HG03571 (cell line): Measurements from ENCODE around the gene PVALB.
"Not testable (repeated sequence)": the region's sequence is repeated elsewhere in the genome, so short reads cannot be mapped to it uniquely, and the experiment has no call there.

Source experiments
- ATAC-seq: cut with Tn5 transposase; IDR thresholded peaks from one replicate; pipeline ENCODE4 v1.9.1; 2021; ENCODE audit not compliant: unreplicated experiment

Gene PVALB

DNA sequence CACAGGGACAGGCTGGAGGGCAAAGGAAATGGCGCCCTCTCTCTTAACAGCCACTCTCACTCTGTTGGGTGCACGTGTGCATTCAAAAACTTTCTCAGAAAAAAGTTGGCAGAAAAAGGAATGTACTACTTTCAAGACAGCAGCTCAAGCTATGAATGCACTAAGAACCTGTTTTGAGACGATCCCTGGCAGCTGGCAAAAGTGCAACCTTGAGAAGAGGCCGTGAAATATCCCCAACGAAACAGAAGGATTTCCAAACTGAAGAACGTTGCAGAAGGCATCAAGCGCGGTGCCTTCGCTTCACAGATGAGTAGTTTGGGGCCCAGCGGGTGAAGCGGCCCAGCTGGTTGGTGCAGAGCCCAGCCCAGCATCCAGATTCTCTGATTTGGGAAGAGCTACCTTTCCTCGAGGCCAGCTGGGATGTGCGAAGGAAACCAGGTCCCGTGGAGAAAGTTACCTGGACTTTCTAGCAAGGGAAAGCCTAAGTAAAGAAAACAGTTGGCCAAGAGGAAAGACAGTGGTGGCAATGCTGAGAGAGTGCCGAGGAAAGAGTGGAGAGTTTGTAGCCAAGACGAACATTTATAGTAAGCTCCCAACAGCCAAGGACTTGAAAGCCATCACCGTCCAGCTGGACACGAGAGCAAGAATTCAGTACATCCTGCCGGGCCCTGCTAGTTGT lies 57.2 kb downstream of the PVALB start:
- no peak for ATAC-seq

DNA sequence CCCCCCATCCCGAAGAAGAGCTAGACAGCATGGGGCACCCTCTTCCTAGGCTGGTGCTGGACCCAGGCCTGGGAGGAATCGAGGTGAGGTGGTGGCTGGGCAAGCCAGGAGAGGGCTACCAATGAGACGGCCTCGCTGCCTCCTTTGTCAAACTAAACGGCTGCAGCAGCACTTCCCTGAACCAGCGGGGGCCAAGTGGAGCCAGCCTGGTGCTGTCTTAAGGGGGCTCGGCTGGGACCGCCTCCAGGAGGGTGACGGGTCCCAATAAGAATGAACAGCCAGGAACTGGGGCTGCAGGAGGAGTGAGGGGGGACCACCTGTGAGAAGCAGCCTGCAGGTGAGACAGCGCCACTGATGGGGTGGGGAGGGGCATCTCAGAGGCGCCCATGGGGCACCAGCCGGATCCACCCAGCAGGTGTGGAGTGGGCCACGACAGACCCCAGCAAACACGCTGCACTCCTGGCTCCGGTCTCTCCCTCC lies 58.0 kb downstream of the PVALB start:
- ATAC-seq: no peak

DNA sequence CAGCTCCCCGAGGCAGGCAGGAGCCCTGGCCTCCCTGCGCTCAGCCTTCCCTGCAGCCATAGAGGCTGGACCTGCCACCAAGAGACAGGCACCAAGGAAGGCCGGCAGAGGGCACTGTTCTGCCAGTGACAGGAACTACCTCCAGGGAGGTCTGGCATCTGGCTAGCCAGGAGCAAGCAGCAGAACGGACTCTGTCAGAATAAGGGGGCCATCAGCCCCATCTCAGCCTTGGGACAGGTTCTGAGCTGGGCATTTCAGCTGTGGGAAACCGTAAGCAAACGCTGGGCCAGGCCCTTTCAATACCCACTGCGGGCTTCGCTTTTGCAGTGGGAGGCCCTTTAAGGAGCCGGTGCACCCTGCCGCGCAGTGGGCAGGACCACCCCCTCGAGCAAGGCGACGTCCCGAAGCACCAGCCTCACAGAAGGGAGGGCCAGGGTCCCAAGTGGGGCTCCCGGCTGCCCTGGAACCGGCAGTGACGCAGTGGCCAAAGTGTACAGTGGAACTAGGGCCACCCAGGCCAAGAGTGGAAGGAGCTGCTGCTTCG lies 59.1 kb downstream of the PVALB start:
- ATAC-seq: no peak

DNA sequence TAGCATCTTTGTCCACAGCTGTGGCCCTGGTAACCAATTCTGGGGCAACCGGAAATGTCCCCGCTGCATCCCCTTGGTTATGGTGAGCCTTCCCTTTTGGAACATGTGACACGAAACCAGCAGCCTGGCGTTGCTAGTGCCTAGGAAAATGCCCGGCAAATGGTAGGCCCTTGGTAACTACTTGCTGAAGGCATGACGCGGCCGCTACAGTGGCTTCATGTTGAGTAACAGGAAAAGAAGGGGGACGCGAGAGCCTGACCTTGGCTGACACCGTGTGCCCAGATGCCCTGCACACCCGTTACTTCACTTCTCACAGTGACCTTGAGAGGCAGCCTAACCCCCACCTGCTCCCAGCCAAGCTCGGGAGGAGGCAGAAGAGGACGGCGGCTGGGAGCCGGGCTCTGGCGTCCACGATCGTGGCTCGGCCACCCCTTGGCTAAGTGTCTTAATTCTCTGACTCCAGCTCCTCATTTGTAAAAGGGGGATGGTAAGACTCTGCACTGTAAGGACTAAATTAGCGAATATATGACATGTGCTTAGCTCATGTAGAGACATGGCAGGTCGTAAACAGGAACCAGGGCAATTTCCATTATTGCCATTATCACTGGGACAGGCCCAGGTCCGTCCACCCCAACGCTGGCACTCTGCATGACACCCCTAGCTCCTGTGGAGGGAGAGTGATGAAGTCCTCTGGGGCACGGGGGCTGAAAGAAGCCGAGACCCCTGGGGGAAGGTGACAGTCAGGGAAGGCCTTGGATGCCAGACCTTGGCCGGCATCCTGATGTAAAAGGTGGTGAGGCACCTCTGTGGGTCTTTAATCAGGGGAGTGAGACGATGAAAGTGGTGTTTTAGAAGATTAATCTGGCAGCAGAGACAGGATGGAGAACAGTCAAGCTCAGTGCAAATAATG lies 59.8 kb downstream of the PVALB start:
- no peak for ATAC-seq

DNA sequence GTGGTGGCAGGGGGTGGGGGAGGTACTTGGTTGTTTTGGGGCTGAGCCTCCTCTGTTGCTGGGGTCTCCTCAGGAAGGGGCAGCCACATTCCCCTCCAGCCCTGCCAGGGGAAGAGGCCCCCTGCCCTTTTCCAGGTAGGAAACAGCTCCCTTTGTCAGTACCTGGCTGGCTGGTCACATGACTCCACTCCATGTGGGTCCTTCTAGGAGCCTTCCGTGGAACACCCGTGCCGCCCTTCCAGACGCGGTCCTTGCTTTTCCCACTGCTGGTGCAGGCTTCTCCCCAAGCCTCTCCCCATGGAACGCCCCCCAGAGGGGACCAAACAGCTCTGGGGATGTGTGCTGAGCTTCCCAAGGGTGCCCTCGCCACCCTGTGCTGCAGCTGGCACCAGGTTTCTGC lies 60.8 kb downstream of the PVALB start:
- no peak for ATAC-seq

DNA sequence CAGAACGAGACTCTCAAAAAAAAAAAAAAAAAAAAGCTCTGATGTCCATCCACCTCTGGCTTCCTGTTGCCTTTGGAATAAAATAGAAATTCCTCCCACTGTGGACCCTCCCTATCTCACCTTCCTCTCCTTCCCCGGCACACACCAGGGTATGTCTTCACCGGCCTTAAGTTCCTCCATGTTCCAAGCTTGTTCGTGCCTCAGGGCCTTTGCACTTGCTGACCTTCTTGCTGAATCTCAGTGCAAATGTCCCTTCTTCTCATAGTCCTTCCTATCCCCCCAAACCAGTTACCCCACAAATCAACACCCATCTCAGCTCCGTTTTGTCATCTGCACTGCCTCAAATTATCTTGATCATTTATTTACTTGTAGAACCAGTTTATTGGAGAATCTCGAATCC lies 61.5 kb downstream of the PVALB start:
- no peak for ATAC-seq

DNA sequence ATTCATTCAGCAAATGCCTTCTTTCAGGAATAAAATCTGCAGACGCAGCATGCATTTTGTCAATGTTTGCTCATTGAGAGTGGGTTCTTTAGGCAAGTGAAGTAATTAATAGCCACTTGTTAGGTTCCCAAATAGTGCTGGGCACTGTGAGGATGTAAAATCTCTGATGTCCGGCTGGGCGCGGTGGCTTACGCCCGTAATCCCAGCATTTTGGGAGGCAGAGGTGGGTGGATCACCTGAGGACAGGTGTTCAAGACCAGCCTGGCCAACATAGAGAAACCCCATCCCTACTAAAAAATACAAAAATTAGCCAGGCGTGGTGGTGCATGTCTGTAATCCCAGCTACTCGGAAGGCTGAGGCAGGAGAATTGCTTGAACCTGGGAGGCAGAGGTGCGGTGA lies 62.0 kb downstream of the PVALB start:
- ATAC-seq: not testable (repeated sequence)

DNA sequence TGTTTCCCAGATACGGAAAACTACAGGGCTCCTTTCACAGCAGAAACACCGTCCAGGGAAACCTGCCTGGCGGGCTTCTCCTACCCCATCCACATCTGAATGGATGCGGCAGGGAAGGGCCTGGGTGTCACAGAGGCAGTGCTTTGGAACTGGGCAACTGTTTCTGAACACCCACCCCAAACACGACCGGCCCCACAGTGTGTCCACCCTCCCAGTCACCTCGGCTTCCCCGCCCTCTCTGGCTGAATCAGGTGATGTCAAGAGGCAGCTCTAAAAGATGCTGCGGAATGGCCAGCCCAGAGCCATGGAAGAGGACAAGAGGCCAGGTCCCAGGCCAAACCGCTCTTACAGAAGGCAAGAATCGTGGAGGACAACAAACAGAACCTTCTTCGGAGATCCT lies 62.9 kb downstream of the PVALB start:
- ATAC-seq: no peak

DNA sequence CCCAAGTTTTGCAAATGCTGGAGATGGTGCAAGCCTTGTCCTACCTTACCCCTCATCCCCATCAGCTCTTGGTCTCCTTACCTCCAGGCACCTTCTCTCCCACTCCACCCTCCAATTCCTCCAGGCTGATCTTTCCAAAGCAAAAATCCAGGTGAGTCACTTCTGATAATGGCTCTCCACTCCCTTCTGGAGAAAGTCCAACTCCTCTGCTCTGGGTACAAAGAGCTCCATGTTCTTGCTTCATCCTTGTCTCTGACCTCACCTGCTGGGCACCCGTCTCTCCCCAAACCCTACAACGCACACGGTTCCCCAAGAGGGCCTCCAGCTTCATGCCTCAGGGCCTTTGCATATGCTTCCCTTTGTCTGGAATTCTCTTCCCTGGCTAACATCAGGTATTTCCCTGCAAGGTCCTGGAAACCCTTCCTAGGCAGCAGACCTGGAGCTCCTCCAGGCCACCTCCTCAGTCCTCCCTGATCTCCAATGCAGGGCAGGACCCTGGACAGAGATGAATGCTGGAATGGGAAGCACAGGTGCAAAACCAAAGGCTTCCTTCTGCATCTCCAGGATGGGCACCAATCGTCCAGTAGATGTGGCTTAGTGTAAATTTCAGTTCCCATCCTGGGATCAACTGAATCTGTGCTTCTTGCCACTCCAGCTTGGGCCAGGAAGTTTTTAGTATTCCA lies 63.6 kb downstream of the PVALB start:
- ATAC-seq: no peak
